HCT116 (cell line): ENCODE results near the gene ESPN. TPM values are rescaled to one million over a fixed set of nuclear protein-coding genes. Genes with fewer than 3 reads are reported as not detected.

Source experiments
- ATAC-seq: fragments of 200-7000 bp; cut with Tn5 transposase; 2 replicates; pipeline ENCODE4 v1.9.1; 2020; ENCODE audit warnings: mild to moderate bottlenecking, moderate library complexity
- BruUV-seq: library from RNA; stranded (reverse); fragments of 400-500 nt; replicated peaks from 2 replicates; lab custom pipeline; 2021; lab: Mats Ljungman, UMichigan
- CTCF ChIA-PET: fragments of 300-600 bp; sonication (Branson Sonifier 250); formaldehyde crosslinking; loops from one replicate; lab custom pipeline; 2021; ENCODE audit warnings: antibody characterized with exemption; lab: Charles Lee
- POLR2A ChIA-PET: fragments of 300-600, 350-600 bp; sonication (Branson Sonifier 250); formaldehyde crosslinking; loops from one replicate; lab custom pipeline; 2021; ENCODE audit warnings: antibody characterized with exemption; lab: Charles Lee
- RAD21 ChIA-PET, 2 experiments: fragments of 300-600 bp; sonication (Branson Sonifier 250); formaldehyde crosslinking; loops; one replicate each; lab custom pipeline; 2023; ENCODE audit warnings: low total read pairs in 2 of 2; ENCODE audit not compliant: uncharacterized antibody in 2 of 2, unreplicated experiment in 2 of 2, low non-redundant PET in 1 of 2; lab: Charles Lee
- DNase-seq: peaks from one replicate; pipeline ENCODE4 v3.0.0-alpha.2; 2010; ENCODE audit warnings: low read depth, low spot score
- H2AFZ ChIP-seq: fragments of 200-600 bp; shearing (Covaris generic), sonication (generic); 2 replicates; pipeline ENCODE4 v1.6.1; 2017; ENCODE audit warnings: low read depth, mixed run types, mixed read lengths, antibody characterized with exemption, low read length; ENCODE audit not compliant: poor library complexity, severe bottlenecking
- H3K27ac ChIP-seq: 2 replicates; pipeline ENCODE4 v1.5.1; 2012; ENCODE audit warnings: low read depth, low read length
- H3K27me3 ChIP-seq: fragments of 200-600 bp; sonication (generic); 2 replicates; pipeline ENCODE4 v1.6.1; 2016; ENCODE audit warnings: mixed run types, low read length, mixed read lengths; ENCODE audit not compliant: insufficient read depth
- H3K36me3 ChIP-seq, 2 experiments: fragments of 200-500 bp in 1 of 2; fragments of 200-600 bp in 1 of 2; sonication (Bioruptor generic) in 1 of 2; sonication (generic) in 1 of 2; 2 replicates each; pipeline versions ENCODE4 v1.5.1 to v1.6.1; 2014 to 2016; ENCODE audit warnings: low read length in 2 of 2, inconsistent platforms in 1 of 2, mixed read lengths in 1 of 2, mixed run types in 1 of 2; ENCODE audit not compliant: insufficient read depth in 2 of 2, control insufficient read depth in 1 of 2
- H3K4me1 ChIP-seq, 2 experiments: fragments of 200-600 bp in 1 of 2; sonication (generic) in 1 of 2; 2 replicates each; pipeline versions ENCODE4 v1.5.1 to v1.6.1; 2012 to 2017; ENCODE audit warnings: low read length in 2 of 2, inconsistent platforms in 1 of 2, mild to moderate bottlenecking in 1 of 2, mixed read lengths in 1 of 2, mixed run types in 1 of 2, moderate library complexity in 1 of 2; ENCODE audit not compliant: insufficient read depth in 2 of 2, control insufficient read depth in 1 of 2
- H3K4me2 ChIP-seq: fragments of 200-600 bp; sonication (generic); 2 replicates; pipeline ENCODE4 v1.6.1; 2017; ENCODE audit warnings: mixed run types, low read length, mixed read lengths
- H3K4me3 ChIP-seq, 2 experiments: fragments of 200-600 bp in 1 of 2; sonication (generic) in 1 of 2; replicated peaks in 1 of 2; 2 replicates each; pipeline ENCODE4 v1.5.1; 2011 to 2016; ENCODE audit warnings: low read length in 2 of 2, control low read depth in 1 of 2, low read depth in 1 of 2, mild to moderate bottlenecking in 1 of 2, mixed read lengths in 1 of 2, mixed run types in 1 of 2
- H3K79me2 ChIP-seq: fragments of 200-600 bp; sonication (generic); 2 replicates; pipeline ENCODE4 v1.6.1; 2017; ENCODE audit warnings: mild to moderate bottlenecking, mixed run types, low read length, moderate library complexity, mixed read lengths; ENCODE audit not compliant: insufficient read depth
- H3K9ac ChIP-seq: fragments of 200-600 bp; sonication (generic); 2 replicates; pipeline ENCODE4 v1.6.1; 2016; ENCODE audit warnings: low read length, mixed read lengths
- H3K9me2 ChIP-seq: fragments of 200-600 bp; sonication (generic), shearing (Covaris generic); 2 replicates; pipeline ENCODE4 v1.6.1; 2017; ENCODE audit warnings: mixed run types, mild to moderate bottlenecking, moderate library complexity; ENCODE audit not compliant: insufficient read depth
- H3K9me3 ChIP-seq, 2 experiments: fragments of 200-500 bp in 1 of 2; fragments of 200-600 bp in 1 of 2; sonication (Bioruptor generic) in 1 of 2; sonication (generic) in 1 of 2; 2 replicates each; pipeline ENCODE4 v1.6.1; 2014 to 2017; ENCODE audit warnings: low read length in 2 of 2, mixed read lengths in 2 of 2, inconsistent platforms in 1 of 2, low read depth in 1 of 2, mild to moderate bottlenecking in 1 of 2, mixed run types in 1 of 2, moderate library complexity in 1 of 2; ENCODE audit not compliant: control insufficient read depth in 1 of 2, insufficient read depth in 1 of 2
- H4K20me1 ChIP-seq: fragments of 200-600 bp; sonication (generic), shearing (Covaris generic); 2 replicates; pipeline ENCODE4 v1.6.1; 2017; ENCODE audit warnings: mixed run types, mild to moderate bottlenecking, moderate library complexity; ENCODE audit not compliant: insufficient read depth
- CBX3 ChIP-seq: IDR thresholded peaks from 2 replicates; pipeline ENCODE4 v1.6.1; 2012; ENCODE audit warnings: low read depth
- TCF7L2 ChIP-seq: IDR thresholded peaks from 2 replicates; pipeline ENCODE4 v1.7.0; 2011; ENCODE audit warnings: borderline replicate concordance, inconsistent platforms; ENCODE audit not compliant: insufficient read depth, insufficient read length; ENCODE audit errors: extremely low read depth
- ZNF274 ChIP-seq: fragments of 200-500 bp; sonication (Bioruptor generic); IDR thresholded peaks from 2 replicates; pipeline ENCODE4 v1.6.1; 2014; ENCODE audit warnings: mild to moderate bottlenecking, low read depth, low read length, inconsistent platforms
- intact Hi-C: fragments of 100-400 bp; cut with micrococcal nuclease; formaldehyde crosslinking; loops from 2 replicates; pipeline ENCODE4 v1.10.0; 2022
- total RNA-seq: library from RNA; stranded (reverse); gene quantifications from one replicate; pipeline ENCODE4 v1.2.1, GENCODE V29; 2021; ENCODE audit not compliant: unreplicated experiment
- TF ChIP-seq, protein P1 (sequence below): IDR thresholded peaks from 2 replicates; pipeline ENCODE4 v1.6.1; 2012
- TF ChIP-seq, protein P2 (sequence below): IDR thresholded peaks from 2 replicates; pipeline ENCODE4 v1.6.1; 2011; ENCODE audit warnings: mild to moderate bottlenecking, low read length, moderate library complexity; ENCODE audit not compliant: insufficient replicate concordance; ENCODE audit errors: extremely low read depth

The ESPN gene
- total RNA-seq, 1 experiment from 2014 or later, result 114 TPM

DNA sequence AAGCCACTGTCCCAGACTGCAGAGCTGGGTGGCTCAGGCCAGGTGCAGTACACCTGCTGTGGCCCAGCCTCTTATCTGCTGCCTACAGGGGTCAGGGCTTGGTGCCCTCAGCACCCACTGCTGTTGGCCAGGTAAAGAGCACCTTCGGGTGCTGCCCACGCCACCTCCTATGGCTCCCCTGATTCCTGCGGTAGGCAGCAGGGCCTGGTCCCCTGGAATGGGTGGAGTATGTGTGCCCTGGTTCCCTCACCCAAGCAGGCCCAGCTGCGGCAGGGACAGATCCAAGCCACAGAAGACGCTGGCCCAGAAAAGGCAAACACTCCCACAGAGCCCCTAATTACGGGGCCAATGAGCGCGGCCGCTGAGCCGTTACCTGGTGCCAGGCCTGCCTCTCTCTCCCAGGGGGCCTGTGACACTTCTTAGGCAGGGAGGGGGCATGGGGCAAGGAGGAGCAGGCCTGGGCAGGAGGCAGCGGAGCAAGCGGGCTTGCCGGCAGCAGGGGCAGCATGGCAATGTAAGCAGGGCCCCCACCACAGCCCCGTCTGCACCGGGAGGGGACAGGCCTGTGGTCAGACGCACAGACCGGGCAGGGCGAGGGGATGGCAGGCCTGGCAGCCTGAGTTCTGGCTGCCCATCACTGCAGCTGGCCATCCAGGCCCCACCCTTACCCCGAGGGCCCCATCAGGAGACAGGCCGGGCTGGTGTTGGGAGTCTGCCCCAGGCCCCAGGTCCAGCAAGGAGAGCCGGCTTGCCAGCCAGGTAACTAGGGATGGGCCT, 19.0 kb downstream of the ESPN start:
- Histone ChIP-seq H3K9ac (no peak overlapping the region), H3K36me3 (no peaks in the 10 kb centered on the region), H3K9me3 (no peaks in the 10 kb centered on the region), H3K79me2 (no peaks in the 10 kb centered on the region; the same call in 1 of the 2 replicates), H2AFZ (no peak overlapping the region), H3K4me2 (no peak overlapping the region), H3K9me2 (no peaks in the 10 kb centered on the region), H3K27me3 (no peaks in the 10 kb centered on the region), H3K4me3 (no peak overlapping the region), H4K20me1 (no peaks in the 10 kb centered on the region), H3K4me1 (peaks cover 17 to 53% of the 10 kb centered on the region in 2 experiments), H3K27ac (no peak overlapping the region)
- POLR2A ChIA-PET, result no interaction called here
- no TSS peak for BruUV-seq
- DNase-seq (no peak), ATAC-seq (no peak)
- intact Hi-C loops, result loop anchor here (10.0 kb wide), 1 partner anchor 771 kb away; no protein-coding TSS in a partner anchor
- CTCF ChIA-PET, result no interaction called here
- RAD21 ChIA-PET, result no interaction called here
- TF ChIP-seq, protein P1, sequence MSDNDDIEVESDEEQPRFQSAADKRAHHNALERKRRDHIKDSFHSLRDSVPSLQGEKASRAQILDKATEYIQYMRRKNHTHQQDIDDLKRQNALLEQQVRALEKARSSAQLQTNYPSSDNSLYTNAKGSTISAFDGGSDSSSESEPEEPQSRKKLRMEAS, result no peak
- TF ChIP-seq TCF7L2, result no peak
- no peak for TF ChIP-seq CBX3
- no peak for TF ChIP-seq ZNF274
- TF ChIP-seq, protein P2, sequence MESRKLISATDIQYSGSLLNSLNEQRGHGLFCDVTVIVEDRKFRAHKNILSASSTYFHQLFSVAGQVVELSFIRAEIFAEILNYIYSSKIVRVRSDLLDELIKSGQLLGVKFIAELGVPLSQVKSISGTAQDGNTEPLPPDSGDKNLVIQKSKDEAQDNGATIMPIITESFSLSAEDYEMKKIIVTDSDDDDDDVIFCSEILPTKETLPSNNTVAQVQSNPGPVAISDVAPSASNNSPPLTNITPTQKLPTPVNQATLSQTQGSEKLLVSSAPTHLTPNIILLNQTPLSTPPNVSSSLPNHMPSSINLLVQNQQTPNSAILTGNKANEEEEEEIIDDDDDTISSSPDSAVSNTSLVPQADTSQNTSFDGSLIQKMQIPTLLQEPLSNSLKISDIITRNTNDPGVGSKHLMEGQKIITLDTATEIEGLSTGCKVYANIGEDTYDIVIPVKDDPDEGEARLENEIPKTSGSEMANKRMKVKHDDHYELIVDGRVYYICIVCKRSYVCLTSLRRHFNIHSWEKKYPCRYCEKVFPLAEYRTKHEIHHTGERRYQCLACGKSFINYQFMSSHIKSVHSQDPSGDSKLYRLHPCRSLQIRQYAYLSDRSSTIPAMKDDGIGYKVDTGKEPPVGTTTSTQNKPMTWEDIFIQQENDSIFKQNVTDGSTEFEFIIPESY, result no peak
